GM19395 (cell line): Measurements from ENCODE around the gene RAB40B.
"Not testable (repeated sequence)": the region's sequence is repeated elsewhere in the genome, so short reads cannot be mapped to it uniquely, and the experiment has no call there.

Experiments
- ATAC-seq: cut with Tn5 transposase; IDR thresholded peaks from one replicate; pipeline ENCODE4 v1.9.1; 2021; ENCODE audit warnings: mild to moderate bottlenecking, moderate library complexity; ENCODE audit not compliant: unreplicated experiment

RAB40B gene

GRCh38 chr17:82698065-82698973 lies at the start of gene RAB40B:
Gene RAB40B (minus strand): TSS chr17:82698698. CDS start chr17:82698596, 102 bp downstream.
- peak; percentile 95 for ATAC-seq

GRCh38 chr17:82745524-82745923 lies 47.0 kb upstream of the RAB40B start:
- ATAC-seq, result no peak

GRCh38 chr17:82744736-82745135 lies 46.2 kb upstream of the RAB40B start:
- ATAC-seq, result not testable (repeated sequence)

- ATAC-seq, result no peak
Observed at GRCh38 chr17:82743344-82744219, 45.1 kb upstream of the RAB40B start.

GRCh38 chr17:82740906-82741759 lies 42.6 kb upstream of the RAB40B start:
- ATAC-seq, result no peak

GRCh38 chr17:82737967-82738877 lies 39.7 kb upstream of the RAB40B start:
- no peak for ATAC-seq

- ATAC-seq, result no peak
Observed at GRCh38 chr17:82736511-82737185, 38.1 kb upstream of the RAB40B start.

GRCh38 chr17:82734987-82735866 lies 36.7 kb upstream of the RAB40B start, which contains the start of gene FN3K:
Gene FN3K (plus strand): TSS chr17:82735615. CDS start chr17:82735637, 22 bp downstream.
- no peak for ATAC-seq

GRCh38 chr17:82732118-82732743 lies 33.7 kb upstream of the RAB40B start:
- no peak for ATAC-seq

- no peak for ATAC-seq
Observed at GRCh38 chr17:82729479-82730260, 31.2 kb upstream of the RAB40B start.

GRCh38 chr17:82726427-82726826 lies 27.9 kb upstream of the RAB40B start:
- ATAC-seq, result no peak

- ATAC-seq, result no peak
Observed at GRCh38 chr17:82723169-82723807, 24.8 kb upstream of the RAB40B start.

GRCh38 chr17:82722341-82723013 lies 24.0 kb upstream of the RAB40B start:
- ATAC-seq, result no peak

GRCh38 chr17:82720204-82720603 lies 21.7 kb upstream of the RAB40B start:
- ATAC-seq, result no peak

GRCh38 chr17:82718986-82719685 lies 20.6 kb upstream of the RAB40B start:
- ATAC-seq, result no peak
